ENCODE measurements around the gene NEO1.

The NEO1 gene

DNA sequence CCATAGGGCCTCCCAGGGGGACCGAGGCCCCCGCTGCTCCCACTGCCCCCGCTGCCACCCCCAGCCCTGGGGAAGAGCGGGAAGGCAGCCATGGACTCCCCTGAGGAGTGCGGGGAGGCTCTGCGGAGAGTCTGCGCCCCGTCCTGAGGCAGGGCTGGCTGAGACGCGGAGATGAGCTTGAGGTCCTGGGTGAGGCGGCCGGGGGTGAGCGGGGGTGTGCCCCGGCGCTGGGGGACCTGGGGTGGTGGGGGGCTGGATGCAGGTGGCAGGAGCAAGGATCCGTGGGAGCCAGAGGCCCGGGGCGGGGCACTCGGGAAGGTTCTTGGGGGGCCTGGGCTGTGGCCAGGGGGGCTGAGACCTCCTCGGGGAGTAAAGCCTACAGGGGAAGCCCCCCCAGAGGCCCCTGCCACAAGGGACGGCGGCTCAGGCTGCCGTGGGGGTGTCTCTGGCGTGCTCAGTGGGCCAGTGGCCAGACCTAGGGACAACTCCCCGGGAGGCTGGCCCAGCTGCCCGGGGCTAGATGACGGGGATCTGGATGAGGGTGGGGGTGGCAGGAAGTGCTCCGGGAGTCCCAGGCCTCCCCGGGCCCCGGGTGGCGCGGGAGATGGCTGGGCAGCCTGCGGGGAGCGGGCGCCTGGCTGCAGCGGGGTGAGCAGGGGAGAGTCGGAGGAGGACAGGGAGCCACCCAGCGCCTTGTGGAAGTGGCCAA, 270.6 kb downstream of the NEO1 start:
- no peaks in the 10 kb centered on the region for H3K36me3 ChIP-seq (ENCODE audit: insufficient read depth, low read length)
- no peak overlapping the region for H3K27ac ChIP-seq (ENCODE audit: low read depth, low read length, poor library complexity, severe bottlenecking)
- H3K4me1 ChIP-seq (ENCODE audit: insufficient read depth, low read length, severe bottlenecking), result no peaks in the 10 kb centered on the region
- H3K27me3 ChIP-seq (ENCODE audit: insufficient read depth, low read length), result no peaks in the 10 kb centered on the region
- H3K9me3 ChIP-seq (ENCODE audit: low read length), result no peaks in the 10 kb centered on the region
- H4K20me1 ChIP-seq (ENCODE audit: insufficient read depth, low read length), result no peaks in the 10 kb centered on the region
- no peak overlapping the region for H3K9ac ChIP-seq (ENCODE audit: low read length)
- no peaks in the 10 kb centered on the region for H3K79me2 ChIP-seq (ENCODE audit: insufficient read depth, low read length)
- H3K9me2 ChIP-seq (ENCODE audit: low read depth, low read length), result no peaks in the 10 kb centered on the region
- no peak overlapping the region for H3K4me2 ChIP-seq (ENCODE audit: low read length)
- H3F3A ChIP-seq (ENCODE audit: insufficient read depth, low read length), result no peaks in the 10 kb centered on the region
- TF ChIP-seq, protein P1, sequence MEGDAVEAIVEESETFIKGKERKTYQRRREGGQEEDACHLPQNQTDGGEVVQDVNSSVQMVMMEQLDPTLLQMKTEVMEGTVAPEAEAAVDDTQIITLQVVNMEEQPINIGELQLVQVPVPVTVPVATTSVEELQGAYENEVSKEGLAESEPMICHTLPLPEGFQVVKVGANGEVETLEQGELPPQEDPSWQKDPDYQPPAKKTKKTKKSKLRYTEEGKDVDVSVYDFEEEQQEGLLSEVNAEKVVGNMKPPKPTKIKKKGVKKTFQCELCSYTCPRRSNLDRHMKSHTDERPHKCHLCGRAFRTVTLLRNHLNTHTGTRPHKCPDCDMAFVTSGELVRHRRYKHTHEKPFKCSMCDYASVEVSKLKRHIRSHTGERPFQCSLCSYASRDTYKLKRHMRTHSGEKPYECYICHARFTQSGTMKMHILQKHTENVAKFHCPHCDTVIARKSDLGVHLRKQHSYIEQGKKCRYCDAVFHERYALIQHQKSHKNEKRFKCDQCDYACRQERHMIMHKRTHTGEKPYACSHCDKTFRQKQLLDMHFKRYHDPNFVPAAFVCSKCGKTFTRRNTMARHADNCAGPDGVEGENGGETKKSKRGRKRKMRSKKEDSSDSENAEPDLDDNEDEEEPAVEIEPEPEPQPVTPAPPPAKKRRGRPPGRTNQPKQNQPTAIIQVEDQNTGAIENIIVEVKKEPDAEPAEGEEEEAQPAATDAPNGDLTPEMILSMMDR (IDR thresholded peaks at IDR 0.05; ENCODE audit: low read length), result no peak
- no peak for TF ChIP-seq EZH2 (IDR thresholded peaks at IDR 0.05; ENCODE audit: borderline replicate concordance, low read length)
- H2AFZ ChIP-seq (ENCODE audit: low read length), result no peak overlapping the region
- no peak overlapping the region for H3K4me3 ChIP-seq (ENCODE audit: low read depth, low read length, poor library complexity, severe bottlenecking)

DNA sequence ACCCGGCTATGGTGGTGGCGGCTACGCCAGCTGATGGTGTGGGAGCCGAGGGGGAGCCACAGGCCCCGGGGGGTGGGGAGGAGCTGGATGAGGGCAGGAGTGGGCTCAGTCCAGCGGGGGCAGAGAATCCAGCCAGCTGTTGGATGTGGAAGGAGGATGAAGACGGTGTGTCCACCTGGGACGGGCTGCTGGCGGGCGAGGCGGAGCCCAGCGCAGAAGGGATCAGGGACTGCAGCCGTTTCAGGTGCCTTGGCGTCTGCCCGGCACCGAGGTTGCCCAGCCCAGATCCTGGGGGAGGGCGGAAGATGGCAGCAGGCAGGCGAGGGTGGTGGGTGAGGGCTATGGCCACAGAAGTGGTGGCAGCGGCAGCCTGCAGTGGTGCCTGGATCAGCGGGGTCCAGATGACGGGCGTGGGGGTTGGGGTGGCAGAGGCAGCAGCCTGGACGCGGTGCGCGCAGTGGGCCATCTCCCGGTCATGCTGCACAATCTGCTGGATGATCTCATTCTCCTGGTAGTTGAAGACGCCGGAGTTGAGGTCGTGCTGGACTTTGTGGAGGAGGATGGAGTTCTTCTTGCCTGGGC, 271.2 kb downstream of the NEO1 start:
- Histone ChIP-seq H4K20me1 (ENCODE audit: insufficient read depth, low read length) (no peaks in the 10 kb centered on the region), H3K27me3 (ENCODE audit: insufficient read depth, low read length) (no peaks in the 10 kb centered on the region), H2AFZ (ENCODE audit: low read length) (no peak overlapping the region), H3K9me3 (ENCODE audit: low read length) (no peaks in the 10 kb centered on the region), H3K4me2 (ENCODE audit: low read length) (no peak overlapping the region), H3F3A (ENCODE audit: insufficient read depth, low read length) (no peaks in the 10 kb centered on the region), H3K27ac (ENCODE audit: low read depth, low read length, poor library complexity, severe bottlenecking) (no peak overlapping the region), H3K4me3 (ENCODE audit: low read depth, low read length, poor library complexity, severe bottlenecking) (no peak overlapping the region), H3K4me1 (ENCODE audit: insufficient read depth, low read length, severe bottlenecking) (no peaks in the 10 kb centered on the region), H3K36me3 (ENCODE audit: insufficient read depth, low read length) (no peaks in the 10 kb centered on the region), H3K79me2 (ENCODE audit: insufficient read depth, low read length) (no peaks in the 10 kb centered on the region), H3K9me2 (ENCODE audit: low read depth, low read length) (no peaks in the 10 kb centered on the region), H3K9ac (ENCODE audit: low read length) (no peak overlapping the region)
- TF ChIP-seq EZH2 (IDR thresholded peaks at IDR 0.05; ENCODE audit: borderline replicate concordance, low read length), result no peak
- TF ChIP-seq, protein P1 (IDR thresholded peaks at IDR 0.05; ENCODE audit: low read length), result no peak

- Histone ChIP-seq H3K9me3 (ENCODE audit: low read length) (no peaks in the 10 kb centered on the region), H3K4me1 (ENCODE audit: insufficient read depth, low read length, severe bottlenecking) (no peaks in the 10 kb centered on the region), H3K9me2 (ENCODE audit: low read depth, low read length) (no peaks in the 10 kb centered on the region), H2AFZ (ENCODE audit: low read length) (no peak overlapping the region), H3K36me3 (ENCODE audit: insufficient read depth, low read length) (no peaks in the 10 kb centered on the region), H4K20me1 (ENCODE audit: insufficient read depth, low read length) (no peaks in the 10 kb centered on the region), H3K27me3 (ENCODE audit: insufficient read depth, low read length) (no peaks in the 10 kb centered on the region), H3F3A (ENCODE audit: insufficient read depth, low read length) (no peaks in the 10 kb centered on the region), H3K4me2 (ENCODE audit: low read length) (no peak overlapping the region), H3K27ac (ENCODE audit: low read depth, low read length, poor library complexity, severe bottlenecking) (no peak overlapping the region), H3K4me3 (ENCODE audit: low read depth, low read length, poor library complexity, severe bottlenecking) (no peak overlapping the region), H3K79me2 (ENCODE audit: insufficient read depth, low read length) (no peaks in the 10 kb centered on the region), H3K9ac (ENCODE audit: low read length) (no peak overlapping the region)
- TF ChIP-seq, protein P1 (IDR thresholded peaks at IDR 0.05; ENCODE audit: low read length), result no peak
- TF ChIP-seq EZH2 (IDR thresholded peaks at IDR 0.05; ENCODE audit: borderline replicate concordance, low read length), result no peak
Observed at GRCh38 chr15:73323956-73324355, 271.7 kb downstream of the NEO1 start.

Measured in OCI-LY1 (cell line).